Activated gamma-delta T cell (primary cell): ENCODE data around the gene NKD2.

Source experiments
- DNase-seq: peaks from one replicate; lab custom pipeline; 2025; lab: John Stamatoyannopoulos, UW

The NKD2 gene

GRCh38 chr5:978693-979092 is 29.9 kb upstream of the NKD2 start:
- DNase-seq = no peak

- DNase-seq = no peak
Measured at GRCh38 chr5:979100-979817, 29.3 kb upstream of the NKD2 start.

- DNase-seq = no peak
Measured at GRCh38 chr5:980001-980588, 28.5 kb upstream of the NKD2 start.

GRCh38 chr5:980966-981365 is 27.6 kb upstream of the NKD2 start:
- DNase-seq = no peak

- no peak for DNase-seq
Measured at GRCh38 chr5:981456-981855, 27.1 kb upstream of the NKD2 start.

GRCh38 chr5:982377-983237 is 26.0 kb upstream of the NKD2 start:
- DNase-seq = no peak

- no peak for DNase-seq
Measured at GRCh38 chr5:983238-983524, 25.4 kb upstream of the NKD2 start.

- no peak for DNase-seq
Measured at GRCh38 chr5:983568-983967, 25.0 kb upstream of the NKD2 start.

GRCh38 chr5:984774-985173 is 23.8 kb upstream of the NKD2 start:
- DNase-seq = no peak

GRCh38 chr5:987761-988160 is 20.8 kb upstream of the NKD2 start:
- no peak for DNase-seq

GRCh38 chr5:988322-988721 is 20.3 kb upstream of the NKD2 start:
- DNase-seq = no peak

GRCh38 chr5:989961-990530 is 18.6 kb upstream of the NKD2 start:
- DNase-seq = no peak

- no peak for DNase-seq
Measured at GRCh38 chr5:991472-992267, 16.9 kb upstream of the NKD2 start.

GRCh38 chr5:994272-994607 is 14.4 kb upstream of the NKD2 start:
- no peak for DNase-seq

- DNase-seq = no peak
Measured at GRCh38 chr5:994821-995220, 13.8 kb upstream of the NKD2 start.

GRCh38 chr5:995318-995717 is 13.3 kb upstream of the NKD2 start:
- no peak for DNase-seq

- DNase-seq = no peak
Measured at GRCh38 chr5:997001-997474, 11.6 kb upstream of the NKD2 start.

- DNase-seq = no peak
Measured at GRCh38 chr5:997711-998110, 10.9 kb upstream of the NKD2 start.

GRCh38 chr5:998246-999031 is 10.2 kb upstream of the NKD2 start:
- no peak for DNase-seq

- no peak for DNase-seq
Measured at GRCh38 chr5:999032-999501, 9.5 kb upstream of the NKD2 start.

- DNase-seq = no peak
Measured at GRCh38 chr5:999724-1000123, 8.9 kb upstream of the NKD2 start.
